ENCODE data around the gene PON2.
A peak's percentile ranks its signal among the peaks of the same experiment; 100 is the strongest.

DNA sequence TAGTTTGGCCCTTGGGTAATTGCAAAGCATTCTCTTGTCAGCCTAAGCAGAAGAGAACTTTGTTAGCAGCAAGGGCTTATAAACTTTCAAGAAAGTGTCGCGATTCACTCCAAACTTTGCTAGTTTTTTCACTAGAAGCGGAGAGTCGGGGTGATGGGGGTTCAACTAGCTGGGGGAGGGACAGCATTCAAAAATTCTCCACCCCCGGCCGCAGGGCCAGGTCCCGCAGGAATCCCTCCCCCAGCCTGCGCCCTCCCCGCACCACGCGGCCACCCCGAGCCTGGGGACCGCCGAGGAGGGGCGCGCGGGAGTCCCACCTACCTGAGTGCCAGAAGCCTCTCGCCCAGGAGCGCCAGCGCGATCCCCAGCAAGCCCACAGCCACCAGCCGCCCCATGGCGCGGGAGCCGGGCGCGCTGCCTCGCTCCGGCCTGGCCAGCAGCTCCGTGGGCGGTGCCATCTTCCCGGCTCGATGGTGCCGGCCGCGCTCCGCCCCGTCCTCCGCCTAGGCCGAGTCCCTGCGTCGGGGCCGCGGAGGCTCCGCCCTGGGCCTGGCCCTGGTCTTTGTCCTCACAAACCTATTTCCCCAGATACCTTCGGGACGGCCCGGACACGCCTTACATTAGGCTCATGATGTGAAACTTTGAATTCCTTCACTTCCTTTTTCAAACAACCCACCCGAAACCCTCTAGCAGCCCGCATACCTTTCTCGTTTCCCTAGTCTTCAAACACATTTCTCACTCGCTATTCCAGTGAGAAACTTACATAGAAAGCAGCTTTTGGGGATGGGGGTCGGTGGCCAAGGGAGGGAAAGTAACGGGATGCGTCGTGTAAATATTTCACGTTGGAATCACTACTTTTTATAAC lies at the start of gene PON2:
- TF ChIP-seq TAF1 (IDR thresholded peaks at IDR 0.05; ENCODE audit: borderline replicate concordance, low read depth, low read length) (no peak), POLR2AphosphoS5 (IDR thresholded peaks at IDR 0.05; ENCODE audit: low read depth, low read length) (no peak), POLR2A (IDR thresholded peaks at IDR 0.05; ENCODE audit: low read depth, low read length) (peak; percentile 70; the same call in 1 of the 2 replicates)
